GM19395 (cell line): ENCODE measurements around the gene SCAMP1.
A peak's percentile ranks its signal among the peaks of the same experiment; 100 is the strongest.
"Not testable (repeated sequence)": the region's sequence is repeated elsewhere in the genome, so short reads cannot be mapped to it uniquely, and the experiment has no call there.

Experiments used
- ATAC-seq: cut with Tn5 transposase; IDR thresholded peaks from one replicate; pipeline ENCODE4 v1.9.1; 2021; ENCODE audit warnings: mild to moderate bottlenecking, moderate library complexity; ENCODE audit not compliant: unreplicated experiment

SCAMP1 gene

GRCh38 chr5:78419396-78419795, 59.0 kb downstream of the SCAMP1 start:
- no peak for ATAC-seq

GRCh38 chr5:78420548-78420947, 60.1 kb downstream of the SCAMP1 start:
- no peak for ATAC-seq

- no peak for ATAC-seq
Measured at GRCh38 chr5:78424665-78425064, 64.2 kb downstream of the SCAMP1 start.

DNA sequence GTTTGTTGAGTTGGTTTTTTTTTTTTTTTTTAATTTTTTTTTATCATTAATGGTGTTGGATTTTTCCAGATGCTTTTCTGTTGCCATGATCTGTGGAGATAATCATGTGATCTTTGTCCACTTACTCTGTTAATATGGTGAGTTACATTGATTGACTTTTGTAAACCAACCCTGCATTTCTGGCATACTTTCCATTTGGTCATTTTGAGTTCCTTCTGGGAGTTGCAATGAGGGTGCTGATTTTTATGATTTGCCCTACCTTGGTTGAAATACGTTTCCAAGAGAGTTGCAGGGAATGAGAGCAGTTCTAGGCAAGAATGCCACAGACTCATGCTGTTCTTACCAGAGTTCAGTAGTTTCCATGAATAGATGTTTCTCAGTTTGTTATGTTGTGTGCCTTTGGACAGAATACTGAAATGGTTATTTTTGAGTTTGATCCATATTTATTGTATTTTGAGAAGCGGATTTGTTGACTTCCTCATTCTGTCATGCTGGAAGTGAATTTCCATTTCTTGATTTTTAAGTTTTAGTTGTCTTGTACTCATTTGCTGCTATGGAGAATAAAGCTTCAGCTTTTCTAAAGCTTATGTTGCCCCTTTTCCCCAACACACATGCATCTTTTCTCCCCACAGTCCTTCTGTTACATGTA, 69.0 kb downstream of the SCAMP1 start:
- no peak for ATAC-seq

DNA sequence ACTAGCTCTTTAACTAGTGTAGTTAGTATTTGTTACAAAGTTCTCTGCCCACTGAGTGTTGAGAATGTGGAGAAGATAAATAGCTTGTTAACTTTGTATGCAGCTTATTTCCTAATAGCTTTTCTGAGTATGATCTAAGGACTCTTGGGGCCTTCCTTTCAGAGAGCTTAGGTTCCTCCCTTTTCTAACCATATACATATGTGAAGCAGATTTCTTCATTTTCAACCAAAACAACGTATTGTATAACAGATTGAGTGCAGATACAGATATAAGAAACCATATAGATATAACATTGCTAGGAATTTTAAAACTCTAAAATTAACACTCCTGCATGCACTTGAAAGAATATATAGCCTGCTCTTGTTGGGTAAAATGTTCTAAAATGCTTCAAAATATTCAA, 70.4 kb downstream of the SCAMP1 start:
- ATAC-seq: no peak

DNA sequence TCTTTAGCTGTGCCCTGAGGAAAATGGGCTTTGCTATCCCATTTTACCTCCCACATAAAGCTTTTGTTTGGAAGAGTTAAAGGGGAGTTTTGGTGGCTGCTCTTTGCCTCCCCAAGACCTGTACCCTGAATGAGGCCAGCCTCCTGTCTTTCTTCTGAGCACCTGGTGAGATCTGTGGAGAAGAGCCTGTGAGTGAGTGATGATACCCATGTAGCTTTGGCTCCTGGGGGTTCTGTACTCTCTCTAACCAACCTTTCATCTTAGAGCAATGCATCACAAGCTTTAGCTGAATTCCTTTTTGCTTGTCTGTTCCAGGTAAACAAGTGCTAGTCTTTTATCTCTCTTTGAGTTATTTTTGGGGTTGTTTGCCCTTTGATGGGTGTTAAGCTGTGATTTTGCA, 73.6 kb downstream of the SCAMP1 start:
- ATAC-seq: no peak

DNA sequence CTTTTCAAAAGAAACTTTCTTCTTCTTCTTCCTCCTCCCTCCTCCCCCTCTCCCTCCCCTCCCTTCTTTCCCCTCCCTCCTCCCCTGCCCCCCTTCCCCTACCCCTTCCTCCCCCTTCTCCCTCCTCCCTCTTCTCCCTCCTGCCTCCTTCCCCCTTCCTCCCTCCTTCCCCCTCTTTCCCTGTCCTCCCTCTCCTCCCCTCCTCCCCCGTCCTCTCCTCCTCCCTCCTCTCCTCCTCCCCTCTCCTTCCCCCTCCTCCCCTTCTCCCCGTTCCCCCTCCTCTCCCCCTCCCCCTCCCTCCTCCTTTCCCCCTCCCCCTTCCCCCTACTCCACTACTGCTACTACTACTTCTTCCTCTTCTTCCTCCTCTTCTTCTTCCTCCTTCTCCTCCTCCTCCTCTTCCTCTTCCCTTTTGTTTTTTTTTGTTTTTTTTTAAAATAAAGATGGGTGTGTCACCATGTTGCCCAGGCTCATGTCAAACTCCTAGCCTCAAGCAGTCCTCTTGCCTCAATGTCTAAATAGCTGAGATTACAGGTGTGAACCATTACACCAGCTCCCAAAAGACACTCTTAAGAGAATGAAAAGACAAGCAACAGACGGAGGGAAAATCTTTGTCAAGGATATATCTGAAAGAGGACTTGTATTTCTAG, 87.5 kb downstream of the SCAMP1 start:
- ATAC-seq: no peak

- ATAC-seq: no peak
Measured at GRCh38 chr5:78449103-78449502, 88.7 kb downstream of the SCAMP1 start.

GRCh38 chr5:78457507-78457906, 97.1 kb downstream of the SCAMP1 start:
- ATAC-seq: not testable (repeated sequence)

DNA sequence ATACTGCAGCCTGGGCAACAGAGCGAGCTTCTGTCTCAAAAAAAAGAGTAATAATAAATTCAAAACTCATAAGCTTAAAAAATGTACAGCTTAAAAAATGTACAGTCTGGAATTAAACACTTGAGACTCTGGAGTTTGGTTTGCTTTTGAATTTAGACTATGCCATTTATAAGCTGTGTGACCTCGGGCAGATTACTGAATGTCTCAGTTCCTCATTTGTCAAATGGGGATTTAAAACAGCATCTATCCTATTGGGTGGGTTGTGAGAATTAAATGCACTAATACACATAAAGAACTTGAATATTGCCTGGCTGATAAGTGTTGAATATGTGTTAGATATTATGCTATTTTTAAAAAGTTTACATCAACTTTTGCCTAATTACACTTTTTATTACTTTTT, 98.4 kb downstream of the SCAMP1 start:
- no peak for ATAC-seq

- no peak for ATAC-seq
Measured at GRCh38 chr5:78467140-78467539, 106.7 kb downstream of the SCAMP1 start.

DNA sequence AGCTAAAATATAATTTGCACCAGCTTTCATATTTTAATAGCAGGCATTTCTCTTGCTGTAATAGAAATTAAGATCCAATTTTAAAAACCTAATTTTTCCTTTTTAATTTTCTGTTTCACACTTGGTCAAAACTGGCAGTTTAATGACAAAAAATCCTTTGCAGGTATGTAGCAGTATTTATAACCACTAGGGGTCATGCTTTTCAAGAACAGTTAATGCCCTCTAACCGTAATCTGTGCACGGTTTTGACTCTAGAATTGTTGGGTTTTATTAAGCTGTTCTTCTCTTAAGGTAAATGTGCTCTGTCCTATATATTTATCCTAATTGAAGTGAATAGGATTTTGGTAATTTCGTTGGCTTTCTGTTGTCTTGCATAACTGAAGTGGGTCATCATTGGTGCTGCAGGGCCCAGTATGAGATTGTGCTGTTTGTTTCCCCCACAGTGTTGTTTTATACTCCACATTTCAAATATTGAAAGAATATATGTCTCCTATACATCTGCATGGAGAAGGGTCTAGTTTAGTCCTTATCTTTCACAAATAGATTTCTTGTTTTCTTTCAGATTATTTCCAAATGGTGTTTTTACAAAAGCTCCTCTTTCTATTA, 107.4 kb downstream of the SCAMP1 start:
- no peak for ATAC-seq

GRCh38 chr5:78471896-78472295, 111.5 kb downstream of the SCAMP1 start:
- ATAC-seq: no peak

DNA sequence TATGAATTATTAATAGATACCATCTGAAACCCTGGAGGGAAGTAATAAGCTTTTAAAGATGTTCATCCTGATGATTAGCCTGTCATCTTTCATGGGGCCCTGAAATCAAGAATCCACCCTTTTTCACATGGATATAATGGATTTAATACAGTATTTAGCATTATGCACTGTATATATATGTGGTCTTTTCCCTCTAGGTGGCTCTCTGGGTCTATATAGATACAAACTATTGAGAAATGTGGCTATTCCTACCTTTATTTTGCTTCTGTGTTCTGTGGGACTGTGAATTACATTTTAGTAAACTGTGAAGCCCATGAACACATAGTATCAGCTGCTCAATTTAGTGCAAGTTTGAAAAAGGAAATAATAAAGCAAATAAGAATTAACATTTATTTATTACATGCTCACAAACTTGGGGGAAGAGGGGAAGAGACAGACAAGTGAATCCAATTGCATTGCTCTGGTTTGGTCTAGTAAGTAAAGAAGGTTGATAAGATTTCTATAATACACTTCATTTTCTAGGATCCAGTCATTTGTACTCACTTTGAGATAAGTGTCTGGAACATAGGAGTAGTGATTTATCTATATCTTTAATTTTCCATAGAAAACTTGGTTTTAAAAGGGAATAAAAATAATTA, 112.2 kb downstream of the SCAMP1 start:
- ATAC-seq: no peak

- no peak for ATAC-seq
Measured at GRCh38 chr5:78473751-78474150, 113.3 kb downstream of the SCAMP1 start.

DNA sequence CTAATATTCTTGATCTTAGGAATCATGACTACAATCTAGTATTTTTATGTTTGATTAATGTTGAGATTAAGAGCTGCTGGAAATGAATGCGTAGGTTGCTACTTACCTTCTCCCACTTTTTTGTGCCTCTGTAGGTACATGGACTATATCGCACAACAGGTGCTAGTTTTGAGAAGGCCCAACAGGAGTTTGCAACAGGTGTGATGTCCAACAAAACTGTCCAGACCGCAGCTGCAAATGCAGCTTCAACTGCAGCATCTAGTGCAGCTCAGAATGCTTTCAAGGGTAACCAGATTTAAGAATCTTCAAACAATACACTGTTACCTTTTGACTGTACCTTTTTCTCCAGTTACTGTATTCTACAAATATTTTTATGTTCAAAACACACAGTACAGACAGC, 115.0 kb downstream of the SCAMP1 start:
- ATAC-seq: no peak

- ATAC-seq: no peak
Measured at GRCh38 chr5:78476795-78477194, 116.4 kb downstream of the SCAMP1 start.

- no peak for ATAC-seq
Measured at GRCh38 chr5:78482948-78483347, 122.5 kb downstream of the SCAMP1 start.

DNA sequence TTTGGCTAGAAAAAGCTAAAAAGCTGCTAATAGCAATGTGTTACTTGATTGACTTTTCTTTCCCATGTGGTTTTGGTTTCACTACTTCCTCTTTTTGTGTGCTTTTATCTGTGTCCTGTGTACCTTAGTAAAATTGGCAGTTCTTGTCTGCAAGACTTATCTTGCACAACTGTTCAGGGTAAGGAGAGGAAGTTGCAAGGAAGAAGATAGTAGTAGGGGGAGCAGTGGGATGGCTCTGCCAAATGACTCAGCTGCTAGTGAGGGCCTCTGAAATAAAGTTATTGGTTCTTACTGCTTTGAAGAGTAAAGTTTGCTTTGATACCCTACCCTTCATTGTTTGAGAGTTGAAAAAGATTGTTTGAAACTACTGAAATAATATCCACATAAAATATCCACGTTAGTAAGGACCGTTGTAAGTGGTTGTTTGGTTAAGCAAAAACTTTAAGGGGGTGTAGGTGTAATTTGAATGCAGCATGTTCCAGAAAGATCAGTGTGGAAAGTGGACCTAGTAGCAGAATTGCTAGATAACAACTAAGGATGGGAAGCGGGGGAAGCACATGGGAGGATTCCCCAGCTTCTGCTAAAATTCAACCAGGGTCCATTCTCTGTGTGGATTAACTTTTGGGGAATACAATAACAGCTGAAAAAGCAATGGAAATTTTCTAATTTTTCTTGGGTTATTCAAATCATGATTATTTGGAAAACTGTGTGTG, 123.5 kb downstream of the SCAMP1 start:
- peak; percentile 89 for ATAC-seq

DNA sequence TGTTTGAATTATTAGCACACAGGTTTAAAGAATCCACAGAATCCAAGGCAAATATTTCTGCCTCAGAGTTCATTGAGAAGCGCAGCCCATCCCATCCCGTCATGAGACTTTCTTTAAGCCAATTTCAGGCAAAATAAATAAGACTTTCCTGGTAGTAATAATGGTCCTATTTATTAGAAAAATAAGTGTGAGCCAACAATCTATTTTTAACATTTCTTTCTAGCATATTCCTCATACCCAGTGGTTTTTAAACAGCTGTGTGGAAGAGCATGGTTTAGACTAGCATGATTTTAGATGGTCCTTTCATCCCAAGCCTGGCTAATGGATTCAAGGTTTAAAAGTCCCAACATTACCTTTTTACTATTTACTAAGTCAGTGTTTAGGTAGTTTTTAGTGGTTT, 125.8 kb downstream of the SCAMP1 start:
- no peak for ATAC-seq

DNA sequence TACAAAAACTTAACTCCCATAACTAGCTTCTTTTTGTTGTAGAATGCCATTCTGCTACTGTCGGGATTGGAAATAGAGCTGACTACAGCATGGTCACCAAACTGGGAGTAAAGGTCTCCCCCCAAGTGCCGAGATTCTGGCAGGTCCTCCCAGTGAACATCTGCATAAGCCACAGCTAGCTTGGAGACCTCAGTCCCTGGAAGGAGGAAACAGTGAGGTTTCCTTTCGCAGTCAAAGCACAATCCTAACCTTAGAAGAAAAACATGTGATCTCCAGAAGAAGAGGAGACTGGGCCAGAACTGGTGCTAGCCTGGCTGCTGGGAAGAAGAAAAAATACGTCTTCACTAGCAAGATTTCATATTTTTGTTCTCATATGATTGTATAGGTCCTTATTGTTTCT, 127.4 kb downstream of the SCAMP1 start:
- no peak for ATAC-seq
